ENCODE measurements around the gene INPP4A. TPM values are rescaled to one million over a fixed set of nuclear protein-coding genes. Genes with fewer than 3 reads are reported as not detected.

Gene INPP4A
- total and polyA plus RNA-seq, 10 of the 15 experiments (the other 5 are each of a cell fraction or from before 2014, with no cell fraction given), result 4.7 to 62.3 (median 36.9) TPM

- Histone ChIP-seq H3K9me3 (replicated peaks; ENCODE audit: control insufficient read depth, insufficient read depth, low read length) (no peaks in the 10 kb centered on the region), H3K27me3 (replicated peaks in 1 of 2; ENCODE audit: control insufficient read depth in 2 of 2, insufficient read depth in 2 of 2, low read length in 1 of 2) (no peaks in the 10 kb centered on the region; a peak in 1 of 4 replicates), H3K4me2 (ENCODE audit: control insufficient read depth, insufficient read depth) (peak overlapping the region; percentile 66), H3K9ac (ENCODE audit: control insufficient read depth, insufficient read depth, low read length) (peak overlapping the region; percentile 49; the same call in 1 of the 2 replicates), H2AFZ (ENCODE audit: control insufficient read depth, low read depth, low read length) (no peak overlapping the region), H3K27ac (ENCODE audit: control insufficient read depth, insufficient read depth) (peak overlapping the region; percentile 88), H3K79me2 (ENCODE audit: control insufficient read depth, insufficient read depth, low read length) (peaks cover 90% of the 10 kb centered on the region), H4K20me1 (ENCODE audit: control insufficient read depth, insufficient read depth) (no peaks in the 10 kb centered on the region), H3K36me3 (ENCODE audit: control insufficient read depth in 2 of 2, insufficient read depth in 2 of 2, low read length in 1 of 2) (peaks cover 8 to 22% of the 10 kb centered on the region in 2 experiments; a peak in 3 of 4 replicates), H3K4me3 (peak overlapping the region; percentile 34; the same call in 1 of the 2 replicates), H3K4me1 (ENCODE audit: control insufficient read depth, insufficient read depth, low read length) (peaks cover 95% of the 10 kb centered on the region)
- no peak for DNase-seq (ENCODE audit: low read depth, low spot score)
- POLR2A ChIA-PET, result interaction anchor here (1.0 to 27.0 kb wide), 4 partner anchors 8 to 20 kb away, joined by 4 to 545 read pairs (median 408); no protein-coding TSS in a partner anchor
- TF ChIP-seq BRCA1 (IDR thresholded peaks at IDR 0.05; ENCODE audit: low read depth, low read length), result no peak
- TF ChIP-seq CBFB (IDR thresholded peaks at IDR 0.05; ENCODE audit: low read depth), result 0 out of 2 replicates have a peak, but pooled peaks have one; percentile 6
- TF ChIP-seq HDGF (IDR thresholded peaks at IDR 0.05), result peak; percentile 67; the same call in 1 of the 2 replicates
- TF ChIP-seq POLR2A (IDR thresholded peaks at IDR 0.05; ENCODE audit: low read depth, low read length), result no peak
- peak; percentile 28; the same call in 1 of the 2 replicates for TF ChIP-seq PKNOX1 (IDR thresholded peaks at IDR 0.05)
- 0 out of 2 replicates have a peak, but pooled peaks have one; percentile 9 for TF ChIP-seq IKZF1 (conservative IDR thresholded peaks at IDR 0.05)
- TF ChIP-seq GATAD2B (conservative IDR thresholded peaks at IDR 0.05; ENCODE audit: low read depth), result peak; percentile 48
- peak in 1 of 2 experiments; percentile 33; a peak in 1 of 3 replicates for TF ChIP-seq EGR1 (IDR thresholded peaks at IDR 0.05; ENCODE audit: borderline replicate concordance in 1 of 2, low read depth in 2 of 2, low read length in 2 of 2)
- 0 out of 2 replicates have a peak, but pooled peaks have one; percentile 20 for TF ChIP-seq BACH1 (IDR thresholded peaks at IDR 0.05; ENCODE audit: borderline replicate concordance)
- no peak for TF ChIP-seq RELA (IDR thresholded peaks at IDR 0.05; ENCODE audit: borderline replicate concordance, partially characterized antibody)
- TF ChIP-seq SREBF2 (IDR thresholded peaks at IDR 0.05; ENCODE audit: low read length), result no peak
- TF ChIP-seq ETV6 (conservative IDR thresholded peaks at IDR 0.05 in 1 of 2, IDR thresholded peaks at IDR 0.05 in 1 of 2; ENCODE audit: borderline replicate concordance in 1 of 2, low read depth in 1 of 2), result no peak
- peak; percentile 17; the same call in 1 of the 2 replicates for TF ChIP-seq DPF2 (IDR thresholded peaks at IDR 0.05)
- peak; percentile 42; the same call in 1 of the 2 replicates for TF ChIP-seq NR2F1 (conservative IDR thresholded peaks at IDR 0.05)
- intact Hi-C loops (cut with micrococcal nuclease; ENCODE audit: unreplicated experiment) (no loop called here), in situ Hi-C loops (cut with MboI) (no loop called here)
- FAIRE-seq, result no peak
- SMC1A ChIA-PET (ENCODE audit: uncharacterized antibody, unreplicated experiment), result interaction anchor here (1.2 to 28.2 kb wide), 7 partner anchors 12 to 83 kb away, joined by 3 to 816 read pairs (median 81); partner anchors contain the start of gene INPP4A
- WGBS (ENCODE audit: insufficient coverage, insufficient replicate concordance, low lambda C conversion rate, missing lambda C conversion rate), result 55% methylated on average over 6 of the region's 9 CpGs
- peak; percentile 0; the same call in 1 of the 3 replicates for ATAC-seq
- CTCF ChIA-PET, result interaction anchor here (2.4 to 4.4 kb wide), 5 partner anchors 12 to 60 kb away, joined by 7 to 26 read pairs (median 19); no protein-coding TSS in a partner anchor
- RAD21 ChIA-PET (ENCODE audit: unreplicated experiment), result interaction anchor here (1.4 to 11.0 kb wide), 9 partner anchors 6 to 60 kb away, joined by 5 to 200 read pairs (median 32); no protein-coding TSS in a partner anchor
- no TSS peak for BruUV-seq (replicated peaks)
Measured at GRCh38 chr2:98472961-98473746, 28.5 kb downstream of the INPP4A start.

Measured in GM12878 (cell line).